ENCODE measurements around the gene ANKRD13D. TPM values are rescaled to one million over a fixed set of nuclear protein-coding genes. Genes with fewer than 3 reads are reported as not detected.
A peak's percentile ranks its signal among the peaks of the same experiment; 100 is the strongest.

ANKRD13D gene
- total RNA-seq, 1 donor from 2014 or later = 76.0 TPM

DNA sequence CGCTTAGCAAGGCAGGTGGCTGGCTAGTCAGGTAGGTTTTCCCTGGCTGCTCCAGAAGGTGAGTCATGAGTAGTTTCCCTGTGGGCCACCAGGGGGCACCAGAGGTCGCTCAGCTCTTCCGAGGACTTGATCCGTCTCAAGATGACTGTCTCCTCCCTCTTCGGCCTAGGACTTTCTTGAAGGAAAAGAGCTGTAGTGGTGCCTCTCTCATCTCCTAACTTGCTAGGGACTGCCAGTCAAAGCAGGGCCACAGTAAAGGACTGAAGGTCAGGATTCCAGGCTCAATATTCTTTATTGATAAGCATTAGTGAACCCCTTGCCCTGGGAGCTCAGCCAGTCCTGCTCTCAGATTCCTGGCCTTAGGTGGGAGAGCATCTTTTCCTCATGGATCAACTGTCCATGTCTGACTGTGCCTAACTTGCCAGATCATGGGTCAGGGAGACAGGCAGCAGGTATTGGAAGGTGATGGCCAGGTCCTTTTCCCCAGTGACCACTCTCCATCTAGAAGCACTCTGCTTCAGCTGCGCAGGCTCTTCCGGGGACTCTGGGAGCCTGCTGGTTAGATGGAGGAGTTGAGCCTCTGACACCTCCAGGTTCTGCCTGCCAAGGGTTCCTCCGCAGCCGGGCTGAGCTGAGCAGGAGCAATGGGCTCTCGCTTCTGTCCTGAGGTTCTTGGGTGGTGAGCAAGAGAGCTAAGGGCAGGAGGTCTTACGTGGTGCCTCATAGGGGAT, 62.3 kb downstream of the ANKRD13D start:
- Mint-ChIP-seq H3K27me3 (no peaks in the 10 kb centered on the region), H3K4me3 (ENCODE audit: low read depth) (peak overlapping the region; percentile 54), H3K27ac (peak overlapping the region; percentile 16), H3K9me3 (ENCODE audit: low read depth) (no peaks in the 10 kb centered on the region), H3K36me3 (ENCODE audit: insufficient read depth) (no peaks in the 10 kb centered on the region), H3K4me1 (ENCODE audit: low read depth) (peaks cover 28% of the 10 kb centered on the region)
- DNase-seq (ENCODE audit: low spot score, unreplicated experiment) = no peak
- TF ChIP-seq, protein P1, sequence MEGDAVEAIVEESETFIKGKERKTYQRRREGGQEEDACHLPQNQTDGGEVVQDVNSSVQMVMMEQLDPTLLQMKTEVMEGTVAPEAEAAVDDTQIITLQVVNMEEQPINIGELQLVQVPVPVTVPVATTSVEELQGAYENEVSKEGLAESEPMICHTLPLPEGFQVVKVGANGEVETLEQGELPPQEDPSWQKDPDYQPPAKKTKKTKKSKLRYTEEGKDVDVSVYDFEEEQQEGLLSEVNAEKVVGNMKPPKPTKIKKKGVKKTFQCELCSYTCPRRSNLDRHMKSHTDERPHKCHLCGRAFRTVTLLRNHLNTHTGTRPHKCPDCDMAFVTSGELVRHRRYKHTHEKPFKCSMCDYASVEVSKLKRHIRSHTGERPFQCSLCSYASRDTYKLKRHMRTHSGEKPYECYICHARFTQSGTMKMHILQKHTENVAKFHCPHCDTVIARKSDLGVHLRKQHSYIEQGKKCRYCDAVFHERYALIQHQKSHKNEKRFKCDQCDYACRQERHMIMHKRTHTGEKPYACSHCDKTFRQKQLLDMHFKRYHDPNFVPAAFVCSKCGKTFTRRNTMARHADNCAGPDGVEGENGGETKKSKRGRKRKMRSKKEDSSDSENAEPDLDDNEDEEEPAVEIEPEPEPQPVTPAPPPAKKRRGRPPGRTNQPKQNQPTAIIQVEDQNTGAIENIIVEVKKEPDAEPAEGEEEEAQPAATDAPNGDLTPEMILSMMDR (IDR thresholded peaks at IDR 0.05; ENCODE audit: unreplicated experiment) = peak; percentile 91

Other genes starting within 250 kb of the ANKRD13D start
- gene RHOD, start 232.5 kb upstream of the ANKRD13D start, total RNA-seq = 16.4 and 20.6 TPM in 2 replicates
- 102 and 108 TPM in 2 replicates for gene KDM2A, start 170.0 kb upstream of the ANKRD13D start, total RNA-seq
- 52.9 and 53.0 TPM in 2 replicates for gene GRK2, start 22.8 kb upstream of the ANKRD13D start, total RNA-seq
- 48.9 and 56.9 TPM in 2 replicates for gene SSH3, start 14.2 kb downstream of the ANKRD13D start, total RNA-seq
- gene POLD4, start 64.2 kb downstream of the ANKRD13D start, total RNA-seq = 19.8 and 21.1 TPM in 2 replicates
- gene CLCF1, start 84.3 kb downstream of the ANKRD13D start, total RNA-seq = 5.4 and 6.9 TPM in 2 replicates
- 39.0 and 49.1 TPM in 2 replicates for gene RAD9A, start 102.7 kb downstream of the ANKRD13D start, total RNA-seq
- gene PPP1CA, start 112.6 kb downstream of the ANKRD13D start, total RNA-seq = 140 and 145 TPM in 2 replicates
- 0.24 TPM in 1 of 2 replicates, not detected in the other for gene TBC1D10C, start 114.8 kb downstream of the ANKRD13D start, total RNA-seq
- 0.29 and 0.53 TPM in 2 replicates for gene CARNS1, start 126.4 kb downstream of the ANKRD13D start, total RNA-seq
- 51.7 and 53.8 TPM in 2 replicates for gene RPS6KB2, start 139.2 kb downstream of the ANKRD13D start, total RNA-seq
- 0.73 and 2.3 TPM in 2 replicates for gene PTPRCAP, start 148.4 kb downstream of the ANKRD13D start, total RNA-seq
- gene CORO1B, start 154.2 kb downstream of the ANKRD13D start, total RNA-seq = 86.7 and 90.5 TPM in 2 replicates
- not detected in 2 replicates for gene GPR152, start 163.4 kb downstream of the ANKRD13D start, total RNA-seq
- gene CABP4, start 166.1 kb downstream of the ANKRD13D start, total RNA-seq = 0.18 TPM in 1 of 2 replicates, not detected in the other
- gene TMEM134, start 179.9 kb downstream of the ANKRD13D start, total RNA-seq = 63.3 and 68.6 TPM in 2 replicates
- gene AIP, start 193.7 kb downstream of the ANKRD13D start, total RNA-seq = 39.2 and 39.5 TPM in 2 replicates
- 67.9 and 76.3 TPM in 2 replicates for gene PITPNM1, start 216.1 kb downstream of the ANKRD13D start, total RNA-seq
- 35.0 and 35.7 TPM in 2 replicates for gene CDK2AP2, start 218.9 kb downstream of the ANKRD13D start, total RNA-seq
- not detected in 2 replicates for gene CABP2, start 234.1 kb downstream of the ANKRD13D start, total RNA-seq

All from progenitor cell of endocrine pancreas (in vitro differentiated cells).